ENCODE data around the gene ANKEF1.
A peak's percentile ranks its signal among the peaks of the same experiment; 100 is the strongest.

The ANKEF1 gene

GRCh38 chr20:10074513-10074912 is 39.7 kb downstream of the ANKEF1 start:
- H3K36me3 ChIP-seq, result no peaks in the 10 kb centered on the region
- no peak overlapping the region for H3K27ac ChIP-seq
- no peaks in the 10 kb centered on the region for H3K9me3 ChIP-seq (ENCODE audit: severe bottlenecking)
- no peak for DNase-seq
- H3K4me3 ChIP-seq (ENCODE audit: low read depth, low read length), result no peak overlapping the region
- TF ChIP-seq CTCF (IDR thresholded peaks at IDR 0.05; ENCODE audit: low read depth, low read length), result no peak
- no peaks in the 10 kb centered on the region for H3K27me3 ChIP-seq (ENCODE audit: insufficient read depth, low read depth, severe bottlenecking)

- Histone ChIP-seq H3K36me3 (no peaks in the 10 kb centered on the region), H3K27ac (no peak overlapping the region), H3K4me3 (ENCODE audit: low read depth, low read length) (no peak overlapping the region), H3K27me3 (ENCODE audit: insufficient read depth, low read depth, severe bottlenecking) (no peaks in the 10 kb centered on the region), H3K9me3 (ENCODE audit: severe bottlenecking) (no peaks in the 10 kb centered on the region)
- DNase-seq, result no peak
- TF ChIP-seq CTCF (IDR thresholded peaks at IDR 0.05; ENCODE audit: low read depth, low read length), result no peak
These were observed 40.8 kb downstream of the ANKEF1 start for GRCh38 chr20:10075606-10076005.

GRCh38 chr20:10076126-10077080 is 41.6 kb downstream of the ANKEF1 start:
- H3K36me3 ChIP-seq, result no peaks in the 10 kb centered on the region
- H3K27ac ChIP-seq, result no peak overlapping the region

DNA sequence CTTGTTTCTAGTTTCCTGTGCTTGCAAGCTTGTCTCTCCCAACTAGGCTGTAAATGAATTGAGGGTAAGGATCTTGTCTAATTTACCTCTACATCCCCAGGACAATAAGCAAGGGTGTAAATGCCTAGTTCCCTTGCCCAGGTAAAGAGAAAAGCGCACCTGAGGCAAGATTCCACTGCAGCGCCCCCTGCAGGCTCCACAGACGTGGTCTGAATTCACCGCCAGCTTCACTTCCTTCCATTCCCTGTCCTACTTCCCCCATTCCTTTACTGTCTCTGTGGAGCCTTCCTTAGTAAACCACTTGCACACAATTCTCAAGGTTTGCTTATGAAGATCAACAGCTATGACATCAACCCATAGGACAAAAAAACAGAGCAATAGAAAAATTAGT is 42.3 kb downstream of the ANKEF1 start:
- no peak for DNase-seq
- Histone ChIP-seq H3K27me3 (ENCODE audit: insufficient read depth, low read depth, severe bottlenecking) (no peaks in the 10 kb centered on the region), H3K27ac (no peak overlapping the region), H3K4me3 (ENCODE audit: low read depth, low read length) (no peak overlapping the region), H3K36me3 (no peaks in the 10 kb centered on the region), H3K9me3 (ENCODE audit: severe bottlenecking) (no peaks in the 10 kb centered on the region)
- TF ChIP-seq CTCF (IDR thresholded peaks at IDR 0.05; ENCODE audit: low read depth, low read length), result peak; percentile 64

More at GRCh38 chr20:10076126-10077080, 41.6 kb downstream of the ANKEF1 start:
- Histone ChIP-seq H3K4me3 (ENCODE audit: low read depth, low read length) (no peak overlapping the region), H3K27me3 (ENCODE audit: insufficient read depth, low read depth, severe bottlenecking) (no peaks in the 10 kb centered on the region), H3K9me3 (ENCODE audit: severe bottlenecking) (no peaks in the 10 kb centered on the region)
- DNase-seq, result no peak
- TF ChIP-seq CTCF (IDR thresholded peaks at IDR 0.05; ENCODE audit: low read depth, low read length), result no peak

DNA sequence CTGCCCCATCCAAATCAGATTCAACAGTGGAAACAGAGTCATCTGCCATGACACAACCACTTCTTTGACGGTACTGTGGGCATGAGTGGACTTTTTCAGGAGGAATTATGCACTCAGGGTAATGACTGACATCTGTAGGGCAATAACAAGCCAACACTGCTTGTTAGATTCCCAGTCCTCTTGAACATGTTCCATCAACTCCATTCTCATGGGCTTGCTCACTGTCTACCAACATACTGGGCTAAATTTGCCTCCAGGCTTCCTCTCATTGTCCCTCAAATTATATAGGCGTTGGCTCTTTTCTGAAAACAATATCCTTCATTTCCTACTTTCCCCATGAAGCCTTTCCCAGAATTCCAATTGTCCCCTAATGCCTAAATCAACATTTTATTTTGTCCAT is 43.1 kb downstream of the ANKEF1 start:
- no peak for TF ChIP-seq CTCF (IDR thresholded peaks at IDR 0.05; ENCODE audit: low read depth, low read length)
- no peak overlapping the region for H3K4me3 ChIP-seq (ENCODE audit: low read depth, low read length)
- H3K36me3 ChIP-seq, result no peaks in the 10 kb centered on the region
- H3K9me3 ChIP-seq (ENCODE audit: severe bottlenecking), result no peaks in the 10 kb centered on the region
- H3K27me3 ChIP-seq (ENCODE audit: insufficient read depth, low read depth, severe bottlenecking), result no peaks in the 10 kb centered on the region
- DNase-seq, result no peak
- no peak overlapping the region for H3K27ac ChIP-seq
